Gastrocnemius medialis (tissue), 4 donors: ENCODE data around the gene SCARB1.

Experiments used
- CTCF ChIP-seq, 5 experiments: fragments of 450-650 bp in 3 of 5; fragments of 200-600 bp in 2 of 5; sonication (generic) in 2 of 5; IDR thresholded peaks in 4 of 5; conservative IDR thresholded peaks in 1 of 5; 1 replicate in 4 of 5; 2 replicates in 1 of 5; pipeline ENCODE4 v1.5.1; 2016 to 2019; ENCODE audit warnings: antibody characterized with exemption in 5 of 5, mild to moderate bottlenecking in 3 of 5, moderate library complexity in 3 of 5
- POLR2A ChIP-seq, 2 donors: fragments of 450-650 bp; IDR thresholded peaks; one replicate each; pipeline ENCODE4 v1.6.1; 2017; ENCODE audit warnings: antibody characterized with exemption in 2 of 2, mild to moderate bottlenecking in 2 of 2, moderate library complexity in 2 of 2

GRCh38 chr12:124733086-124733485 is 130.6 kb downstream of the SCARB1 start:
- TF ChIP-seq CTCF (IDR thresholded peaks at IDR 0.05 in 4 of 5, conservative IDR thresholded peaks at IDR 0.05 in 1 of 5) (no peak), POLR2A (IDR thresholded peaks at IDR 0.05) (no peak)
